ENCODE measurements around the gene HOXC12. TPM values are rescaled to one million over a fixed set of nuclear protein-coding genes. Genes with fewer than 3 reads are reported as not detected.

The HOXC12 gene
- polyA plus RNA-seq, 1 of the 3 experiments (the other 2 are of a cell fraction): not detected

- no peak for DNase-seq
- ChIA-PET POLR2A (no interaction called here), CTCF (interaction anchor here (0.9 to 12.7 kb wide), 3 partner anchors 15 to 234 kb away, joined by 3 to 134 read pairs (median 5); partner anchors contain the start of gene HOXC10)
- Histone ChIP-seq H3K9ac (no peak overlapping the region), H2AFZ (ENCODE audit: low read depth) (no peak overlapping the region; the same call in 1 of the 2 replicates), H3K9me3 (no peaks in the 10 kb centered on the region), H3K79me2 (ENCODE audit: insufficient read depth) (no peaks in the 10 kb centered on the region), H3K27ac (ENCODE audit: low read depth in 2 of 2, low read length in 1 of 2) (no peak overlapping the region), H3K9me2 (no peaks in the 10 kb centered on the region), H3K4me2 (peak overlapping the region; percentile 24; the same call in 1 of the 2 replicates), H3F3A (replicated peaks; ENCODE audit: insufficient read depth) (peaks cover 3% of the 10 kb centered on the region), H3K4me1 (ENCODE audit: control insufficient read depth in 1 of 2, insufficient read depth in 2 of 2, low read depth in 1 of 2, low read length in 1 of 2) (peaks cover 0 to 2% of the 10 kb centered on the region in 2 experiments; a peak in 1 of 4 replicates), H4K20me1 (ENCODE audit: insufficient read depth) (0 out of 2 replicates have a peak, but pooled peaks cover 2% of the 10 kb centered on the region), H3K36me3 (replicated peaks in 1 of 2; ENCODE audit: control insufficient read depth in 1 of 2, insufficient read depth in 2 of 2, low read length in 1 of 2) (no peaks in the 10 kb centered on the region), H3K27me3 (ENCODE audit: insufficient read depth) (peaks cover 98% of the 10 kb centered on the region), H3K4me3 (ENCODE audit: low read depth in 2 of 2, low read length in 1 of 2) (no peak overlapping the region)
- TF ChIP-seq EZH2phosphoT487 (IDR thresholded peaks at IDR 0.05; ENCODE audit: borderline replicate concordance, low read depth): peak; percentile 97
- no peak for TF ChIP-seq NFIC (IDR thresholded peaks at IDR 0.05; ENCODE audit: borderline replicate concordance)
- TF ChIP-seq JUND (IDR thresholded peaks at IDR 0.05): no peak
- WGBS (ENCODE audit: low lambda C conversion rate): 18% methylated on average over 41 of the region's 71 CpGs
These were observed 18.7 kb downstream of the HOXC12 start for GRCh38 chr12:53973236-53974042.

- peak; percentile 63 for DNase-seq
- Histone ChIP-seq H3K4me2 (peak within 1 kb of the TSS; percentile 56; the same call in 1 of the 2 replicates), H3K79me2 (ENCODE audit: insufficient read depth) (no peaks in the 10 kb centered on the region), H3K9ac (no peak within 1 kb of the TSS), H3K36me3 (replicated peaks in 1 of 2; ENCODE audit: control insufficient read depth in 1 of 2, insufficient read depth in 2 of 2, low read length in 1 of 2) (no peaks in the 10 kb centered on the region), H3K27me3 (ENCODE audit: insufficient read depth) (peaks cover 98% of the 10 kb centered on the region), H4K20me1 (ENCODE audit: insufficient read depth) (0 out of 2 replicates have a peak, but pooled peaks cover 2% of the 10 kb centered on the region), H3F3A (replicated peaks; ENCODE audit: insufficient read depth) (peaks cover 3% of the 10 kb centered on the region), H3K4me1 (ENCODE audit: control insufficient read depth in 1 of 2, insufficient read depth in 2 of 2, low read depth in 1 of 2, low read length in 1 of 2) (peaks cover 0 to 2% of the 10 kb centered on the region in 2 experiments; a peak in 2 of 4 replicates), H3K9me2 (no peaks in the 10 kb centered on the region), H3K4me3 (ENCODE audit: low read depth in 2 of 2, low read length in 1 of 2) (no peak within 1 kb of the TSS; a peak in 1 of 4 replicates), H3K9me3 (no peaks in the 10 kb centered on the region), H3K27ac (ENCODE audit: low read depth in 2 of 2, low read length in 1 of 2) (no peak within 1 kb of the TSS), H2AFZ (ENCODE audit: low read depth) (peak within 1 kb of the TSS; percentile 41; the same call in 1 of the 2 replicates)
- ChIA-PET CTCF (interaction anchor here (12.7 kb wide), 1 partner anchor 14 kb away, joined by 134 read pairs; the partner anchor contains the start of gene HOXC10), POLR2A (no interaction called here)
- peak; percentile 79; the same call in 1 of the 2 replicates for TF ChIP-seq EZH2phosphoT487 (IDR thresholded peaks at IDR 0.05; ENCODE audit: borderline replicate concordance, low read depth)
- TF ChIP-seq MEF2A (IDR thresholded peaks at IDR 0.05; ENCODE audit: borderline replicate concordance, low read depth): no peak
- WGBS (ENCODE audit: low lambda C conversion rate): 7% methylated on average over 25 of the region's 63 CpGs
These were observed 19.7 kb downstream of the HOXC12 start, which contains the start of gene HOTAIR for GRCh38 chr12:53974084-53975063. TSS of gene HOTAIR (minus strand) at chr12:53974954.

DNA sequence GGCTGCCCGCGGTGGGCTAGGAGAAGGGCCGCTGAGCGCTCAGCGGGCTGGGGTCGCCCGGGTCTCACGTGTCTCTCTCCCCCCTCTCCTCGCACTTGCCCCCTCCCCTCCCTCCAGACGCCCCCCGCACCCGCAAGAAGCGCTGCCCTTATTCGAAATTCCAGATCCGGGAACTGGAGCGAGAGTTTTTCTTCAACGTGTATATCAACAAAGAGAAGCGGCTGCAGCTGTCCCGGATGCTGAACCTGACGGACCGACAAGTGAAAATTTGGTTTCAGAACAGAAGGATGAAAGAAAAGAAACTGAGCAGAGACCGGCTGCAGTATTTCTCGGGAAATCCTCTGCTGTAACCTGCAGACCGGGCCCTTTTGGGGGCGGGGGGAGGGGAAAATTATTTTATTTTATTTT is 20.4 kb downstream of the HOXC12 start:
- H3F3A ChIP-seq (replicated peaks; ENCODE audit: insufficient read depth): peaks cover 3% of the 10 kb centered on the region
- peak overlapping the region; percentile 56; the same call in 1 of the 2 replicates for H3K4me2 ChIP-seq
- H3K9me2 ChIP-seq: no peaks in the 10 kb centered on the region
- no peak for DNase-seq
- no peak overlapping the region for H2AFZ ChIP-seq (ENCODE audit: low read depth)
- POLR2A ChIA-PET: no interaction called here
- CTCF ChIA-PET: interaction anchor here (1.7 to 12.7 kb wide), 3 partner anchors 13 to 239 kb away, joined by 5 to 134 read pairs (median 15); partner anchors contain the start of gene HOXC10
- no peak overlapping the region for H3K9ac ChIP-seq
- WGBS (ENCODE audit: low lambda C conversion rate): 17% methylated on average over 25 of the region's 25 CpGs
- peaks cover 0 to 2% of the 10 kb centered on the region in 2 experiments; a peak in 2 of 4 replicates for H3K4me1 ChIP-seq (ENCODE audit: control insufficient read depth in 1 of 2, insufficient read depth in 2 of 2, low read depth in 1 of 2, low read length in 1 of 2)
- H3K79me2 ChIP-seq (ENCODE audit: insufficient read depth): no peaks in the 10 kb centered on the region
- no peaks in the 10 kb centered on the region for H3K9me3 ChIP-seq
- H4K20me1 ChIP-seq (ENCODE audit: insufficient read depth): 0 out of 2 replicates have a peak, but pooled peaks cover 2% of the 10 kb centered on the region
- H3K27ac ChIP-seq (ENCODE audit: low read depth in 2 of 2, low read length in 1 of 2): no peak overlapping the region
- TF ChIP-seq, protein P1, sequence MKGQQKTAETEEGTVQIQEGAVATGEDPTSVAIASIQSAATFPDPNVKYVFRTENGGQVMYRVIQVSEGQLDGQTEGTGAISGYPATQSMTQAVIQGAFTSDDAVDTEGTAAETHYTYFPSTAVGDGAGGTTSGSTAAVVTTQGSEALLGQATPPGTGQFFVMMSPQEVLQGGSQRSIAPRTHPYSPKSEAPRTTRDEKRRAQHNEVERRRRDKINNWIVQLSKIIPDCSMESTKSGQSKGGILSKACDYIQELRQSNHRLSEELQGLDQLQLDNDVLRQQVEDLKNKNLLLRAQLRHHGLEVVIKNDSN (IDR thresholded peaks at IDR 0.05; ENCODE audit: borderline replicate concordance, low read depth): no peak
- 0 out of 2 replicates have a peak, but pooled peaks have one; percentile 4 for TF ChIP-seq EZH2phosphoT487 (IDR thresholded peaks at IDR 0.05; ENCODE audit: borderline replicate concordance, low read depth)
- TF ChIP-seq RXRA (IDR thresholded peaks at IDR 0.05; ENCODE audit: borderline replicate concordance, low read depth): no peak
- no peak for TF ChIP-seq GABPA (IDR thresholded peaks at IDR 0.05; ENCODE audit: low read depth)
- TF ChIP-seq NFIC (IDR thresholded peaks at IDR 0.05; ENCODE audit: borderline replicate concordance): no peak
- TF ChIP-seq CHD2 (IDR thresholded peaks at IDR 0.05; ENCODE audit: low read length, partially characterized antibody): no peak
- no peak for TF ChIP-seq TAF1 (IDR thresholded peaks at IDR 0.05; ENCODE audit: borderline replicate concordance, low read depth, low read length)
- no peaks in the 10 kb centered on the region for H3K36me3 ChIP-seq (replicated peaks in 1 of 2; ENCODE audit: control insufficient read depth in 1 of 2, insufficient read depth in 2 of 2, low read length in 1 of 2)
- no peak overlapping the region for H3K4me3 ChIP-seq (ENCODE audit: low read depth in 2 of 2, low read length in 1 of 2)
- H3K27me3 ChIP-seq (ENCODE audit: insufficient read depth): peaks cover 98% of the 10 kb centered on the region
